ENCODE results near the gene EPG5.
A peak's percentile ranks its signal among the peaks of the same experiment; 100 is the strongest.
"Not testable (repeated sequence)": the region's sequence is repeated elsewhere in the genome, so short reads cannot be mapped to it uniquely, and the experiment has no call there.

Gene EPG5

DNA sequence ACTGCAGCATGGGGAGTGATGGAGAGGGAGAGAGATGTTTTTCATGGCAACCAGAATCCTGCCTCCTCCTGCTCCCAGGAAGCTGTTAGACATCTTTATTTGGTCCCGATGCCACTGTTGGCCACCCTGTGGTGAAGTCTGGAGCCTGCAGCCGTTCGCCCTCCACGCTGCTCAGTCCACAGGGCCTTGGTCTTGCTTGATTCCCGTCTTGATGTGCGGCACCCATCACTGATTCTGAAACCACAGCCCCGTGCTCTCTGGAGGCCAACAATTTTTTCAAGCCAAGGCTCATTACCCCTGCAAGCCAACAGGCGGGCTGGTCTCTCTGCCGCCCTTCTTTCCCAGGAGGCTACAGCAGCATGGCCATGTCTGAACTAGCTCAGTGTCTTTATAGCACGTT lies 117.1 kb downstream of the EPG5 start:
- no peak overlapping the region for H3K4me3 Mint-ChIP-seq
- TF ChIP-seq, protein P1, sequence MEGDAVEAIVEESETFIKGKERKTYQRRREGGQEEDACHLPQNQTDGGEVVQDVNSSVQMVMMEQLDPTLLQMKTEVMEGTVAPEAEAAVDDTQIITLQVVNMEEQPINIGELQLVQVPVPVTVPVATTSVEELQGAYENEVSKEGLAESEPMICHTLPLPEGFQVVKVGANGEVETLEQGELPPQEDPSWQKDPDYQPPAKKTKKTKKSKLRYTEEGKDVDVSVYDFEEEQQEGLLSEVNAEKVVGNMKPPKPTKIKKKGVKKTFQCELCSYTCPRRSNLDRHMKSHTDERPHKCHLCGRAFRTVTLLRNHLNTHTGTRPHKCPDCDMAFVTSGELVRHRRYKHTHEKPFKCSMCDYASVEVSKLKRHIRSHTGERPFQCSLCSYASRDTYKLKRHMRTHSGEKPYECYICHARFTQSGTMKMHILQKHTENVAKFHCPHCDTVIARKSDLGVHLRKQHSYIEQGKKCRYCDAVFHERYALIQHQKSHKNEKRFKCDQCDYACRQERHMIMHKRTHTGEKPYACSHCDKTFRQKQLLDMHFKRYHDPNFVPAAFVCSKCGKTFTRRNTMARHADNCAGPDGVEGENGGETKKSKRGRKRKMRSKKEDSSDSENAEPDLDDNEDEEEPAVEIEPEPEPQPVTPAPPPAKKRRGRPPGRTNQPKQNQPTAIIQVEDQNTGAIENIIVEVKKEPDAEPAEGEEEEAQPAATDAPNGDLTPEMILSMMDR (IDR thresholded peaks at IDR 0.05), result peak; percentile 35
- H3K27ac Mint-ChIP-seq, result peak overlapping the region; percentile 59
- DNase-seq, result peak; percentile 44
- H3K27me3 Mint-ChIP-seq (ENCODE audit: low read depth, poor library complexity), result peaks cover 4% of the 10 kb centered on the region
- H3K9me3 Mint-ChIP-seq, result no peaks in the 10 kb centered on the region
- peaks cover 7% of the 10 kb centered on the region for H3K4me1 Mint-ChIP-seq
- peaks cover 38% of the 10 kb centered on the region for H3K36me3 Mint-ChIP-seq (ENCODE audit: low read depth)

DNA sequence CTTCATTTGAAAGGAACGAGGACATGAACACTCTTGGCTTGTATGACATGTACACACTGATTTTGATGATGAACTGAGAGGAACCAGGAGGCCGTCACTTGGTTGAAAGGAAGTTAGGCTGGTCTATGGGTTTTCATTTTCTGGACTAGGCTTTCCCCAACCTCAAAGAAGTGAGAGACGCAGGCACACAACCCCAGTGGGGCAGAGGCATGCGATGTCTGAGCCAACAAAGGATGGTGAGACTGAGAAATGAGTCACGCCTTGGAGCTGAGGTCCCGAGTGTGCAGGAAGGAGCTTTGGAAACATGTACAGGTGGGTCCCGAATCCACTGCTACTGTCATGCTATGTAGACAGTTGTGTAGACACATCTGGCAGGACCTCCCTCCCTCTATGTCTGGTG lies 117.6 kb downstream of the EPG5 start:
- no peak for DNase-seq
- peaks cover 4% of the 10 kb centered on the region for H3K27me3 Mint-ChIP-seq (ENCODE audit: low read depth, poor library complexity)
- TF ChIP-seq, protein P1 (IDR thresholded peaks at IDR 0.05), result no peak
- no peak overlapping the region for H3K27ac Mint-ChIP-seq
- H3K9me3 Mint-ChIP-seq, result no peaks in the 10 kb centered on the region
- peaks cover 7% of the 10 kb centered on the region for H3K4me1 Mint-ChIP-seq
- H3K4me3 Mint-ChIP-seq, result no peak overlapping the region
- peaks cover 36% of the 10 kb centered on the region for H3K36me3 Mint-ChIP-seq (ENCODE audit: low read depth)

DNA sequence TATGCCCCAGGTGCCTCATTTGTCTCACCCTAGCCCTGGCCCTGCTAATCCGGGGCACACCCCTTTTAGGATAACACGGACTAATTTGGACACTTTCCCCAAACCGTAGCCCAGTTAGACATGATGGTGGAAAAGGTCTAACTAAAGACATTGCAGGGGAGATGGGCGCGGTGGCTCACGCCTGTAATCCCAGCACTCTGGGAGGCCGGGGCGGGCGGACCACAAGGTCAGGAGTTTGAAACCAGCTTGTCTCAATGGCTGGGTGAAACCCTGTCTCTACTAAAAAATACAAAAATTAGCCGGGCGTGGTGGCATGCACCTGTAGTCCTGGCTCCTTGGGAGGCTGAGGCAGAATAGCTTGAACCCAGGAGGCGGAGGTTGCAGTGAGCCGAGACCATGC lies 118.5 kb downstream of the EPG5 start:
- H3K4me1 Mint-ChIP-seq; H3K9me3 Mint-ChIP-seq; DNase-seq; H3K27me3 Mint-ChIP-seq (ENCODE audit: low read depth, poor library complexity); H3K4me3 Mint-ChIP-seq; H3K27ac Mint-ChIP-seq: not testable (repeated sequence)
- H3K36me3 Mint-ChIP-seq (ENCODE audit: low read depth), result peaks cover 36% of the 10 kb centered on the region

DNA sequence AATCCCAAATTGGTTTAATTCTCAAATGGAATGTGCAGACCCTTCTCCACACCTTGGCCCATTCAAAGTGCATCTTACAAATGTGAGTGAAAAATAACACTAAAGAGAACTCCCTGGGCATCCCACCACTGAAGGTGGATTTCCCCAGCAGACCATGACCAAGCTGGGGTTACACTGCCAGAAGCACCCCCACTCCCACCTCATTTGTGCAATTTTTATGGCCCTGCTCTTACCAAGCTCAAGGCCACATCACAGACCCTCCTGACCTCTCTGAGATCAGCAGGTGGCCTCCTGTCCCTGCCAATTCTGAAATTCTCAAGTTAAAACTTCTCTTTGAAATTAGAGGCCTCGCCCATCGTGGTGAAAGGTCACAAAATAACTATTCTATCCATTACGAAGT lies 120.0 kb downstream of the EPG5 start:
- H3K9me3 Mint-ChIP-seq, result no peaks in the 10 kb centered on the region
- peaks cover 12% of the 10 kb centered on the region for H3K4me1 Mint-ChIP-seq
- TF ChIP-seq, protein P1 (IDR thresholded peaks at IDR 0.05), result no peak
- H3K4me3 Mint-ChIP-seq, result no peak overlapping the region
- peaks cover 26% of the 10 kb centered on the region for H3K36me3 Mint-ChIP-seq (ENCODE audit: low read depth)
- no peak overlapping the region for H3K27ac Mint-ChIP-seq
- H3K27me3 Mint-ChIP-seq (ENCODE audit: low read depth, poor library complexity), result peaks cover 4% of the 10 kb centered on the region
- DNase-seq, result no peak

DNA sequence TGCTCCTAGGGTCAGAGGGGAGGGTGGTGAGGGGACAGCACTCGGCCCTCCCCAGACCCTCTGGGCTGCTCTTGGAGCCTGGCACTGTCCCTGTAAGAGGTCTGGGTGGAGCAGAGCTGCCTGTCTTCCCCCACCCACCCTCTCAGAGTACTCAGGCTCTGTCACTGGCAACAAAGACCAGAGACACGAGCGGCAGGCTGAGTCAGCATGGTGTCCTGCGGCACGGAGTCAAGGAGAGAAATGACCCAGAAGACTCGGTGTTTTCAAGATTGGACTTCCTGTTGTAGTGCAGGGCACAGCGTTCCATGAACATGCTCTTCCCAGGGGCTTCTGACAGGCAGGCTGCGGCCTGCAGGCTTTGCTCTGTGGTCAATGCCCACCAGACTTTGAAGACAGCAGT lies 121.7 kb downstream of the EPG5 start:
- Mint-ChIP-seq H3K4me1 (peaks cover 13% of the 10 kb centered on the region), H3K27me3 (ENCODE audit: low read depth, poor library complexity) (peaks cover 17% of the 10 kb centered on the region), H3K27ac (peak overlapping the region; percentile 48), H3K36me3 (ENCODE audit: low read depth) (peaks cover 16% of the 10 kb centered on the region), H3K9me3 (no peaks in the 10 kb centered on the region), H3K4me3 (no peak overlapping the region)
- no peak for DNase-seq
- TF ChIP-seq, protein P1 (IDR thresholded peaks at IDR 0.05), result no peak

DNA sequence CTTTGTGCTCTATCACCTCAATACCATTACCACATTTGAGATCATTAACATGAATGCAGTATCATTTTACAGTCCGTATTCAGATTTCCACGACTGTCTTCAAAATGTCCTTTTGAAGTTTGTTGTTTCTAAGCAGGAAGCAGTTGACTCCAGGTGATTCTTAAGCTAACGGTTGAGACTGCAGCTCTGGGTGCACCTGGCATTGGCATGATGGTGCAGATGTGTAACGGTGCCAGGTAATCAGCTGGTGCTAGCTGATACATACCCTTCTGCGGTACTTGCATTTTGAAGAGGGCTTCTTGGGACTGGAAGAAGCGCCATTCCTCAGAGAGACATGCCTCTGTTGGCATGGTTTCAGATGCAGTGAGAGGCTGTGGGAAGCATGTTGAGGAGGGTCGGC lies 122.2 kb downstream of the EPG5 start:
- TF ChIP-seq, protein P1 (IDR thresholded peaks at IDR 0.05), result no peak

More for the DNA sequence above, 122.2 kb downstream of the EPG5 start:
- peaks cover 18% of the 10 kb centered on the region for H3K4me1 Mint-ChIP-seq
- no peak overlapping the region for H3K27ac Mint-ChIP-seq
- no peak overlapping the region for H3K4me3 Mint-ChIP-seq
- H3K36me3 Mint-ChIP-seq (ENCODE audit: low read depth), result peaks cover 12% of the 10 kb centered on the region
- peaks cover 17% of the 10 kb centered on the region for H3K27me3 Mint-ChIP-seq (ENCODE audit: low read depth, poor library complexity)
- no peak for DNase-seq
- H3K9me3 Mint-ChIP-seq, result no peaks in the 10 kb centered on the region
